Amygdala (tissue), 56 donors: ENCODE data around the gene PEAK1.

ENCODE experiments used
- DNase-seq, 56 donors: peaks; one replicate each; lab custom pipeline; 2025; lab: John Stamatoyannopoulos, UW

The PEAK1 gene

GRCh38 chr15:77070180-77070494, 349.8 kb downstream of the PEAK1 start:
- no peak for DNase-seq

DNA sequence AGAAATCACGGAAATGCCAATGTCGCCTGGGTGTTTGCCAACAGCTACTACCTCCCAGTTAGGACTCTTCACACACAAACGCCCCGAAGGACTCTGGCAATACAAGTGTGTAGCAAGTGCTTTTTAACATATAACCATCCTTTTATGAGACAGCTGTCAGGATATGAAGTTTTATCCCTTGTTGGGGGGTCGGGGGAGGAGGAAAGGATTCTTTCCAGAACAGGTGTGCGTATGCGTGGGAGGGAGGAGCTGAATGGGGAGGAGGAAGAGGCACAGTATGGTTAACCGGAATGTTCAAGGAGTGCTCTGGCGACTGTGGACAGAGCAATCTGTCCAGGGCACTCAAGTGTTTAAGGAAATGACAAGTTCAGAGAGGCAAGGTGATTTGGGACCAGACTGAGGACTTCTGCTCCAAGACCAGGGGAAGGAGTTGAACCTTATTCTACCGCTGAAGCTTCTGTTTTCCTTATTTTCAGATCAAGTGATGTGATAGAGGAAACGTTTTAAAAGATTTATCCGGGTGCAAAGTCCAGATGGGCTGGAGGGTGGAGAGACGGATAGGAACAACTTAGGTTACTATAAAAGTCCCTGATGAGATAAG, 350.3 kb downstream of the PEAK1 start:
- peak in 1 of 56 donors; percentile 12 for DNase-seq

- DNase-seq = no peak
Observed at GRCh38 chr15:77068633-77069032, 351.3 kb downstream of the PEAK1 start.

DNA sequence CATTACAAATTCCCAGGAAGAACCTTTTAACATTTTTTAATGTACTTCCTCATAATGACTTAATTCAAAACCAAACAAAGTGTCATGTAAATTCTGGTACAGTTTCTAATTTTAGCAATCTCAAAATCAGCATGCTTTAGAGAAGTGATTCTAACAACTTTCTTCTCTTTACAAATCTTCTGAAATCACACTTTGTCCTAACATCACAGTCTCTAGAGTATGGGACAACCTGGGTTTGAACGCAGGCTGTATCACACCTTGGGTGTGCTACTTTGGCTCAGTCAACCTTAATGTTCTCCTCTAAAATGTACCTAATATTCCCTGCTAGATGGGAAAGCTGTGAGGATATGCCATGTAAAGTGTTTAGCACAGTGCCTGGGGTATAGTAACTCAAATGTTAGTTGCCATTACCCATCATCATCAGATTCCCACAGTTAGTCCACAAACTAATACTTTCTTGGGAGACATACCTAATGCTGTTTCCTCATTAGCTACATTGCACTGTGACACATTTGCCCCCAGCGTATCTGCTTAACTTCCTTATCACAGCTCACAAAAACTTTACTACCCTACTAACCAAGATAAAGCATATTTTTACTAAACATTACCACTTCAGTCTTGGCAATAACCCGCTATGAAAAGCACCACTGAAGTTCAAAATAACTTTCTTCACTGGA, 352.1 kb downstream of the PEAK1 start:
- no peak for DNase-seq

DNA sequence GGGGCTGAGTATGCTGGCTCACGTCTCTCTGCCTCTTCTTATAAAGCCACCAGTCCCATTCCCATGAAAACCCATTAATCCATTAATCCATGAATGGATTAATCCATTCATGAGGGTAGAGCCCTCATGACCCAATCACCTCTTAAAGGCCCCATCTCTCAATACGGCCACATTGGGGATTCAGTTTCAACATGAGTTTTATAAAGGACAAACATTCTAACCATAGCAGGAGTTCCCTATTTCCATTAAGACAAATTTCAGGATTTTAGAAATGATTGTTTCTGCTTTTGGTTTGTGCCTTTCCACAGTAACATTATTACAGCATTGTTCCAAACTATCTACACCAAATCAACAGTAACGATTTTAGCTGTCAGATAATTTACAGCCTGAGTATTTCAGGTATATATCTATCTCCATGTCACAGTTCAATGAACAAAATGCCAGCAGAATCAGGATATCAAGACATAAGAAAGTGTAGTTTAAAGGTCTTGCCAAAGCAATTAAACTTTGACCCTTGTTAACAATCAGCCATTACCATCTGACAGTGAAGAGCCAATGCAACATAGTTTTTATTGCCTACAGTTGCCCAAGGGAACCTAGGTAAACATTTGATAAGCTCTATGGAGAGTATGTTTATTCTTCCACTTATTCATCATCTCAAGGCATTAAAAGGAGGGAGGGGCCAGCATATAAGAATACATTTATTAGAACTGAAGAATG, 352.8 kb downstream of the PEAK1 start:
- DNase-seq = no peak

- no peak for DNase-seq
Observed at GRCh38 chr15:77064539-77065308, 355.2 kb downstream of the PEAK1 start.

- DNase-seq = no peak
Observed at GRCh38 chr15:77064063-77064462, 355.8 kb downstream of the PEAK1 start.

DNA sequence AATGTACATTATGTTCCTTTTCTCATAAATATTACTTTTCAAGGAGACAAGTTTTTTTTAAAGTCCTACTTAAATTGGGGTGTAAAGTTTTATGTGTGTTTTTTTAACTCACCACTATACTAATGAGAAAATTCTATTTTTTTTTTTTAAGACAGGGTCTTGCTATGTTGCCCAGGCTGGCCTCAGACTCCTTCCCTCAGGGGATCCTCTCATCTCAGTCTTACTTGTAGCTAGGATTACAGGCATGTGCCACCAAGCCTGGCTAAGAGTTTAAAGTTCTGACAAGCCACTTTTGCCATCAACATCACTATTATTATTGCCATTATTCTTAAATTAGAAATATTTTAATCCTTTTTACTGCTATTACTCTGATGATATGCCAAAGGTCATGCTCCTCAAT, 356.7 kb downstream of the PEAK1 start:
- no peak for DNase-seq

DNA sequence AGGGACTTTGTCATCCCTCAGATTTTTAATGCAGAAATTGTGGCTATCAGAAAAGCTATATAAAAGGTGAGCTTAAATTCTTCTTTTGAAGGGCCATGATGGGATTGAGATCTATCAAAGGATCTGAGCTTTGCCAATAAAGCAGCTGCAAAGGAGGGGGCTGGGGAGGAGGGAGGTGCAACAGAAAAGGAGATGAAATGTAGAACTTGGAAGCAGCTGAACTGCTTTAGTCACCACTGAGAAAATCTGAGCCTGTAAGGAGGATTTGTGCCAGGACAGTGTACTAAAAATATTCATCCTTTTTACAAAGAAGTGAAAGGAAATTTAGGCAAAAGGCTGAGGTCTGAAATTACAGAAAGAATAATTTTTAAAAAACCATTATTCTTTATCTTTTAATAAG, 359.4 kb downstream of the PEAK1 start:
- peak in 6 of 56 donors; percentile 24 to 50 (median 38) for DNase-seq

DNA sequence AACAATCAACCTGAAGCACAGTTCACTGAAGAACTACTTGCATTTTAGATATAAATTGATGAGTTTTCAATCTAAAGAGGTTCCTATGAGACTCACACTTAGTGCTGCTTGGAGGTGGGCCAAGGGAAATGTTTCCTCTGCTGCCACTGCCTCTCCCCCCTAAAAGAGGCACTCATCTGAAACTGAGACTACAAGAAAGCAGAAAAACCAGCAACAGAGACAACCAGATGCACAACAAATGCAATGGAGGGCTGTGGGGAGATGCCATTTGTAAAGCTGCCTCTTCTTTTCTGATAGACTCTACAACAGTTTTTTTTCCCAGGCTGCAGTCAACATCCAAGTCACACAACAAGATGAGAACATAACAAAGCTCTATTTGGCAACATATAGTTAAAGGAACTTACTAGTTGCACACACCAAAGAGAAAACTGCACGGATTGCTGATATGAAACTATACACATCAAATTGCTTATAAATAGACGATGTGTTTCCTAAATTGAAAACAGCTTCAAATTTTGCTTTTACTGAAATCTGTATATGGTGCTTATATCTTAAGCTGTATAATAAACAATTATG, 360.0 kb downstream of the PEAK1 start:
- DNase-seq = peak in 1 of 56 donors; percentile 22

- no peak for DNase-seq
Observed at GRCh38 chr15:77058468-77058867, 361.4 kb downstream of the PEAK1 start.

- DNase-seq = no peak
Observed at GRCh38 chr15:77057685-77058084, 362.2 kb downstream of the PEAK1 start.

GRCh38 chr15:77057072-77057471, 362.8 kb downstream of the PEAK1 start:
- DNase-seq = no peak

GRCh38 chr15:77053709-77054108, 366.2 kb downstream of the PEAK1 start:
- no peak for DNase-seq

GRCh38 chr15:77052556-77052955, 367.3 kb downstream of the PEAK1 start:
- DNase-seq = no peak
